Caki2 (cell line): ENCODE measurements around the gene KLHDC8B. TPM values are rescaled to one million over a fixed set of nuclear protein-coding genes. Genes with fewer than 3 reads are reported as not detected.
A peak's percentile ranks its signal among the peaks of the same experiment; 100 is the strongest.
"Not testable (repeated sequence)": the region's sequence is repeated elsewhere in the genome, so short reads cannot be mapped to it uniquely, and the experiment has no call there.

Experiments used
- DNase-seq: peaks from one replicate; pipeline ENCODE4 v3.0.0-alpha.2; 2015; ENCODE audit warnings: low read depth
- in situ Hi-C: cut with HindIII; loops from 2 replicates; pipeline ENCODE4 v1.10.0; 2016; ENCODE audit warnings: low sequenced_read_pairs, low pct_unique_long_range_greater_than_20kb, mixed read lengths
- total RNA-seq: library from RNA; depleted of rRNA; stranded (reverse); fragments of >200 nt; shearing (Covaris generic); gene quantifications from 2 replicates; pipeline ENCODE4 v1.2.3, GENCODE V29; 2014; ENCODE audit warnings: low replicate concordance

The KLHDC8B gene
- total RNA-seq, 1 experiment from 2014 or later, result 14.8 TPM

GRCh38 chr3:49173792-49174170, 2.4 kb downstream of the KLHDC8B start:
- in situ Hi-C loops, result no loop called here
- no peak for DNase-seq

GRCh38 chr3:49174397-49174985, 3.1 kb downstream of the KLHDC8B start:
- in situ Hi-C loops, result no loop called here
- DNase-seq, result no peak

DNA sequence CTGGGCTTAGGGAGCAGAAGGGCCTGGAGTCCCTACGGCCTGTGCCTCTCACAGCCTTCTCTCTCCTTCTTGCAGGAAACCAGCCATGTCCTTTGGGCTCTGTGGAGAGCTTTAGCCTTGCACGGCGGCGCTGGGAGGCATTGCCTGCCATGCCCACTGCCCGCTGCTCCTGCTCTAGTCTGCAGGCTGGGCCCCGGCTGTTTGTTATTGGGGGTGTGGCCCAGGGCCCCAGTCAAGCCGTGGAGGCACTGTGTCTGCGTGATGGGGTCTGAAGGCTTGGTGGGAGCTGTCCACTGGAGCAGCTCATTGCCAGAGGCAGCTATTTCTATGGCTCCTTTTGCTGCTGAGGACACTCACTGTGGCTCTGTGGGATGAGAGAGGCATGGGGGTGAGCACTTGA, 4.1 kb downstream of the KLHDC8B start:
- DNase-seq, result no peak
- in situ Hi-C loops, result no loop called here

DNA sequence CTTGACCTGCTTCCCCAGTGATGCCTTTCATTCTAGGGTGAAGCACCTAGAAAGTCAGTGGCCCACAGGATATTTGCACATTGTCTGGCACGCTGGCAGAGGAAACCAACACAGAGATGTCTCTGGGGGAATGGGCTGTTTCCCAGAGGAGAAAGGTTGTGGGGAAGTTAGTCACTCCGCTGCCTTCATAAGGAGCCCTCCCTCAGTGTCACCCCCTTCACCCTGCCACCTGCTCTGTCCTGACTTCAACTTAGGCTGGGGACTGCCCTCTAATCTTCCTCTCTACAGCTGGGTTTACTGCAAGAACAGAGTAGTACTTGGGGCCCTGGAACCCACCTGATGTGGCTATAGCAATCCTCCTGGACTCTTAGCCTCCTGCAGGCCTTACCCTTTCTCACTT, 5.7 kb downstream of the KLHDC8B start:
- no peak for DNase-seq
- in situ Hi-C loops, result no loop called here

DNA sequence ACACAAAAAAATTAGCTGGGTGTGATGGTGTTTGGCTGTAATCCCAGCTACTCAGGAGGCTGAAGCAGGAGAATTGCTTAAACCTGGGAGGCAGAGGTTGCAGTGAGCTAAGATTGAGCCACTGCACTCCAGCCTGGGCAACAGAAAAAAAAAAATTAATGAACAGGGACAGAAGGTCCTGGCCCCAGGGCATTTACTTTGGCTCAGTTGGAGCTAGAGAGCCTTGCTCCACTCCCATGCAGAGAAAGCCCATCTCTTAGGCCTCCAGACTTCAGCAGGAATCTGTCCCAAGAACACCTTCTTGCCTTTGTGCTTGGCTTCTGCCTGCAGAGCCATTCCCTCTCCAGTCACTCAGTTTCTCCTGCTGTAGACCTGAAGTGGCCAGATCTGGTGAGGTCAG, 8.7 kb downstream of the KLHDC8B start:
- DNase-seq, result no peak
- in situ Hi-C loops, result no loop called here

GRCh38 chr3:49181351-49181750, 10.0 kb downstream of the KLHDC8B start:
- in situ Hi-C loops, result no loop called here

DNA sequence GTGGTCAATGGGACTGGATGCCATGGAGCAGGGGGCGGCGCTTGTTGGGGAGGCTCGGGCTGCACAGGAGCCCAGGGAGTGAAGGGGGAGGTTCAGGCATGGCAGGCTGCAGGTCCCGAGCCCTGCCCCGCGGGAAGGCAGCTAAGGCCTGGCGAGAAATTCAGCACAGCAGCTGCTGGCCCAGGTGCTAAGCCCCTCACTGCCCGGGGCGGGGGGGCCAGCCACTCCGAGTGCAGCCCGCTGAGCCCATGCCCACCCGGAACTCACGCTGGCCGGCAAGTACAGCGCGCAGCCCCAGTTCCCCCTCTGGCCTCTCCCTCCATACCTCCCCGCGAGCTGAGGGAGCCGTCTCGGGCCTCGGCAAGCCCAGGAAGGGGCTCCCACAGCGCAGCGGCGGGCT, 11.3 kb downstream of the KLHDC8B start:
- in situ Hi-C loops, result no loop called here
- DNase-seq, result no peak

More at GRCh38 chr3:49181351-49181750, 10.0 kb downstream of the KLHDC8B start:
- no peak for DNase-seq

GRCh38 chr3:49183873-49184272, 12.5 kb downstream of the KLHDC8B start:
- no peak for DNase-seq
- in situ Hi-C loops, result no loop called here

- in situ Hi-C loops, result no loop called here
Observed at GRCh38 chr3:49191741-49192140, 20.3 kb downstream of the KLHDC8B start.

DNA sequence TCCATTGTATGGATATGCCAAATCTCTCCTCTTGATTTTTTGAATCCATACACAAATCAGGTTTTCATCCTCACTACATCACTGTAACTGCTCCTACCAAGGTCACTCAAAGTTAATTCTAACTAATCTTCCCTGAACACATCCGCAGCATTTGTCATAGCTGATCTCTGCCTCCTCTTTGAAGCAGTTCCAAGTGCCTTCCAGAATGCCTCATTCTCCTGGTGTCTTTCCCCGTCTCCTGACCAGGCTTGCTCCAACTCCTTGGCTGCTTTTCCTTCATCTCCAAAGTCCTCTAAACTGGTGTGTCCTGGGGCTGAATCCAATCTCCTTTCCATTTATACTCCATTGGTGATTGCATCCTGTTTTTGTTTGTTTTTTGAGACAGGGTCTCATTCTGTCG, 26.8 kb downstream of the KLHDC8B start:
- DNase-seq, result no peak
- in situ Hi-C loops, result no loop called here

More at GRCh38 chr3:49191741-49192140, 20.3 kb downstream of the KLHDC8B start:
- no peak for DNase-seq

DNA sequence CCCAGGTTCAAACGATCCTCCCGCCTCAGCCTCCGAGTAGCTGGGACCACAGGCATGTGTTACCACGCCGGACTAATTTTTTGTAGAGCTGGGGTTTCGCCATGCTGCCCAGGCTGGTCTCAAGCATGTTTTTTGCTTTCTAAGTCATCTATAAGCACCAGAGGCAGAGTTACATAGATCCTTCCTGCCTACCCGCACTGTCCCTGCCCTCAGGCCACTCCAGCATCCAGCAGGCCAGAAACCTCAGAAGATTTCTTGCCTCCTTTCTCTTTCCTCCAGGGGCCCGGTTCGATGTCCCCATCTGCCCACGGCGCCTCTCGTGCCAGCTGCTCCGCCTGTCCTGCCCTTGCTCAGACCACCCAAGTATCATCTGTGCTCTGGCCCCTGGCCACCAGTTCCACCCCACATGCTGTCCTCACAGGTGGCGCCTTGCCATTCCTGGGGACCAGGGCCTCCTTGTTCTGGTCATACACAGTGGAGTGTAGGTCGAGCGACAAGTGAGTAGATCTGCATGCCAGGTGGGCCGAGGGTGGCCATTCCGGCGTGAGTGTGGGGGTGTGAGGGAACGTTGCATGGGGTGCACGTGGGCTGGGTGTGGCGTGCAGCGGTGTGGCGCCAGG, 27.3 kb downstream of the KLHDC8B start:
- no peak for DNase-seq
- in situ Hi-C loops, result no loop called here

GRCh38 chr3:49199239-49199899, 28.0 kb downstream of the KLHDC8B start:
- in situ Hi-C loops, result no loop called here
- DNase-seq, result peak; percentile 92

GRCh38 chr3:49199900-49200281, 28.5 kb downstream of the KLHDC8B start:
- in situ Hi-C loops, result no loop called here
- DNase-seq, result peak; percentile 65

GRCh38 chr3:49213541-49213943, 42.1 kb downstream of the KLHDC8B start:
- no peak for DNase-seq
- in situ Hi-C loops, result no loop called here

- in situ Hi-C loops, result no loop called here
- DNase-seq, result peak; percentile 23
Observed at GRCh38 chr3:49213998-49214397, 42.6 kb downstream of the KLHDC8B start.

- in situ Hi-C loops, DNase-seq: not testable (repeated sequence)
Observed at GRCh38 chr3:49216687-49217086, 45.3 kb downstream of the KLHDC8B start.

- DNase-seq, in situ Hi-C loops: not testable (repeated sequence)
Observed at GRCh38 chr3:49217108-49217507, 45.7 kb downstream of the KLHDC8B start.

- in situ Hi-C loops, result no loop called here
- no peak for DNase-seq
Observed at GRCh38 chr3:49217688-49218470, 46.5 kb downstream of the KLHDC8B start.

DNA sequence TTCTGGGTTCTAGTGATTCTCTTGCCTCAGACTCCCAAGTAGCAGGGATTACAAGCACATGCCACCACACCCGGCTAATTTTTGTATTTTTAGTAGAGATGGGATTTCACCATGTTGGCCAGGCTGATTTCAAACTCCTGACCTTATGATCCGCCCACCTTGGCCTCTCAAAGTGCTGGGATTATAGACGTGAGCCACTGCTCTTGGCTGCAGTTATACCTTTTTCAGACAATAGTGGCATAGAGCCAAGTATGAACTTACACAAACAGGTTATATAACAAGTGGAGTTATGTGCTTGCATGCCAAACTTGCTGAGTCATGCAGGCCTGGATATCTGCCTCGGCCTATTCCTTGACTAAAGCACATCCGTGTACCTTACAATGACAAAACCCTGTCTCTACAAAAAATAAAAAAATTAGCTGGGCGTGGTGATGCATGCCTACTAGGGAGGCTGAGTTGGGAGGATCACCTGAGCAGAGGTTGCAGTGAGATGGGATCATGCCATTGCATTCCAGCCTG, 47.1 kb downstream of the KLHDC8B start:
- peak; percentile 84 for DNase-seq
- in situ Hi-C loops, result not testable (repeated sequence)
